ENCODE results near the gene DDX27. TPM values are rescaled to one million over a fixed set of nuclear protein-coding genes. Genes with fewer than 3 reads are reported as not detected.

The DDX27 gene
- total and polyA plus RNA-seq, 2 of the 13 experiments (the other 11 are each of a cell fraction or from before 2014, with no cell fraction given), result 42.6 to 72.8 TPM

- TF ChIP-seq RERE (CRISPR knock-in tag; IDR thresholded peaks at IDR 0.05; ENCODE audit: low read depth) (no peak), ATF1 (CRISPR knock-in tag; IDR thresholded peaks at IDR 0.05) (no peak)
Measured at GRCh38 chr20:49276161-49276960, 57.1 kb downstream of the DDX27 start (continued).

GRCh38 chr20:49276961-49277785 is 58.0 kb downstream of the DDX27 start:
- FAIRE-seq (no peak), ATAC-seq (peak; percentile 2), DNase-seq (ENCODE audit: low spot score) (no peak)
- Histone ChIP-seq H3K9me3 (ENCODE audit: low read length) (no peaks in the 10 kb centered on the region), H3K4me2 (ENCODE audit: low read depth, low read length) (peak overlapping the region; percentile 96), H3K4me1 (ENCODE audit: insufficient read depth, low read length) (peaks cover 54% of the 10 kb centered on the region), H3K4me3 (replicated peaks in 1 of 3; ENCODE audit: insufficient read depth in 1 of 3, low read depth in 2 of 3, low read length in 3 of 3) (peak overlapping the region; percentile 78 to 98 (median 91)), H3K79me2 (ENCODE audit: insufficient read depth, low read length) (peaks cover 71% of the 10 kb centered on the region), H3K27ac (ENCODE audit: extremely low read length, insufficient read depth, low read length) (peak overlapping the region; percentile 91), H3K27me3 (ENCODE audit: control insufficient read depth in 1 of 2, insufficient read depth in 2 of 2, low read length in 2 of 2) (peaks cover 0 to 4% of the 10 kb centered on the region in 2 experiments; a peak in 1 of 5 replicates), H3K9ac (ENCODE audit: insufficient read depth, low read depth, low read length) (peak overlapping the region; percentile 99), H4K20me1 (ENCODE audit: insufficient read depth, low read length) (peaks cover 36% of the 10 kb centered on the region), H3K36me3 (replicated peaks in 1 of 2; ENCODE audit: control insufficient read depth in 1 of 2, insufficient read depth in 2 of 2, low read length in 2 of 2) (peaks cover 22 to 45% of the 10 kb centered on the region in 2 experiments), H2AFZ (ENCODE audit: low read length) (no peak overlapping the region)
- in situ Hi-C loops (cut with HindIII; ENCODE audit: extremely low pct_ligation_motif_present, low pct_unique_long_range_greater_than_20kb), result no loop called here
- ChIA-PET CTCF (ENCODE audit: low intra/inter-chr PET ratio, low total read pairs) (no interaction called here), POLR2A (interaction anchor here (0.6 to 6.0 kb wide), 22 partner anchors 7 to 355 kb away, joined by 3 to 46 read pairs (median 4); partner anchors contain the start of genes DDX27 and STAU1)
- BruUV-seq (replicated peaks), result no TSS peak
- intact Hi-C loops (cut with micrococcal nuclease; ENCODE audit: unreplicated experiment), result loop anchor here (1.0 to 5.0 kb wide), 4 partner anchors 31 to 460 kb away; partner anchors contain the start of gene STAU1
- 1% methylated on average over 31 of the region's 31 CpGs for WGBS (ENCODE audit: low lambda C conversion rate)
- TF ChIP-seq HNRNPLL (IDR thresholded peaks at IDR 0.05; ENCODE audit: low read depth, low read length, poor library complexity, severe bottlenecking), result no peak
- TF ChIP-seq GZF1 (CRISPR knock-in tag; IDR thresholded peaks at IDR 0.05), result 0 out of 2 replicates have a peak, but pooled peaks have one; percentile 12
- TF ChIP-seq MTA1 (CRISPR knock-in tag; IDR thresholded peaks at IDR 0.05; ENCODE audit: borderline replicate concordance), result peak; percentile 55; the same call in 1 of the 2 replicates
- TF ChIP-seq SNAPC4 (CRISPR knock-in tag; IDR thresholded peaks at IDR 0.05), result 0 out of 2 replicates have a peak, but pooled peaks have one; percentile 14
- TF ChIP-seq SAP130 (CRISPR knock-in tag; IDR thresholded peaks at IDR 0.05; ENCODE audit: low read depth), result peak; percentile 1; the same call in 1 of the 2 replicates
